Subcutaneous adipose tissue (tissue), 4 donors: ENCODE results near the gene TTLL8. TPM values are rescaled to one million over a fixed set of nuclear protein-coding genes. Genes with fewer than 3 reads are reported as not detected.

Source experiments
- total RNA-seq, 4 donors: library from RNA; depleted of rRNA; stranded (reverse); fragments of >200 nt; gene quantifications; one replicate each; pipeline ENCODE4 v1.1.0, GENCODE V29; 2016
- TF ChIP-seq, protein P1 (sequence below): fragments of 450-650 bp; IDR thresholded peaks from one replicate; pipeline ENCODE4 v1.5.1; 2016; ENCODE audit warnings: low read depth, mild to moderate bottlenecking, control low read depth, antibody characterized with exemption, moderate library complexity

The TTLL8 gene
- total RNA-seq, 4 donors from 2014 or later = not detected

DNA sequence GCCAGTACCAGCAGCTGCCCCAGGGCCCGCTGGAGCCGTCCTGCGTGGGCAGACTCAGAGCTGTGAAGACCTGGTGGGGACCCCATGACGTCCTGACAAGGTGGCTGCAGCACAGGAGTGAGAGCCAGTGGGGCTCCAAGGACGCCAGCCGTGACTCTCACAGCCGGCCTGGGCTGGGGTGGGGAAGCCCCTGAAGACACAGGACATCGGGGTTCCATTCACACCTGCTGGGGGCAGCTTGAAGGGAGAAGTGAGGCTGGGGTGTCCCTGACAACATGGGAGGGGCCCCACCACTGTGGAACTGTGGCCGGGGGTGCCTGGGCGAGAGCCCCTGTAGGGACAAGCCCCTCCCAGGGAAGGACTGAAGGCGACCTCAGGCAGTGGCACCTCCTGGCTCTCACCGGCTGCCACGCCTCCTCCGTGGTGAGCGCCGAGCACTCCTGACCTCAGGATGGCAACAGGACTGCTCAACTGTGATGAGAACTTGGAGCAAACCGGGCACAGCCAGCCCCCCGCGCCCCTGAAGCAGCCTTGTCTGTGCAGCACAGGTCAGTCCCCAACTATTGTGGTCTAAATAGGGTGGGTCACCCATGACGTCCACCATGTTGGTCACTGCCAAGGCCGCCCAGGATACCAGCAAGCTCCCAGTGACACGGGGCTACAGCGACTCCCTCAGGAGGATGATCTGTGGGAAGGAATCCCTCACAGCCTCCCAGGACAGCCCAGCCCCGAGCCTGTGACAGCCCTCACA lies 22.8 kb downstream of the TTLL8 start:
- TF ChIP-seq, protein P1, sequence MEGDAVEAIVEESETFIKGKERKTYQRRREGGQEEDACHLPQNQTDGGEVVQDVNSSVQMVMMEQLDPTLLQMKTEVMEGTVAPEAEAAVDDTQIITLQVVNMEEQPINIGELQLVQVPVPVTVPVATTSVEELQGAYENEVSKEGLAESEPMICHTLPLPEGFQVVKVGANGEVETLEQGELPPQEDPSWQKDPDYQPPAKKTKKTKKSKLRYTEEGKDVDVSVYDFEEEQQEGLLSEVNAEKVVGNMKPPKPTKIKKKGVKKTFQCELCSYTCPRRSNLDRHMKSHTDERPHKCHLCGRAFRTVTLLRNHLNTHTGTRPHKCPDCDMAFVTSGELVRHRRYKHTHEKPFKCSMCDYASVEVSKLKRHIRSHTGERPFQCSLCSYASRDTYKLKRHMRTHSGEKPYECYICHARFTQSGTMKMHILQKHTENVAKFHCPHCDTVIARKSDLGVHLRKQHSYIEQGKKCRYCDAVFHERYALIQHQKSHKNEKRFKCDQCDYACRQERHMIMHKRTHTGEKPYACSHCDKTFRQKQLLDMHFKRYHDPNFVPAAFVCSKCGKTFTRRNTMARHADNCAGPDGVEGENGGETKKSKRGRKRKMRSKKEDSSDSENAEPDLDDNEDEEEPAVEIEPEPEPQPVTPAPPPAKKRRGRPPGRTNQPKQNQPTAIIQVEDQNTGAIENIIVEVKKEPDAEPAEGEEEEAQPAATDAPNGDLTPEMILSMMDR = no peak

DNA sequence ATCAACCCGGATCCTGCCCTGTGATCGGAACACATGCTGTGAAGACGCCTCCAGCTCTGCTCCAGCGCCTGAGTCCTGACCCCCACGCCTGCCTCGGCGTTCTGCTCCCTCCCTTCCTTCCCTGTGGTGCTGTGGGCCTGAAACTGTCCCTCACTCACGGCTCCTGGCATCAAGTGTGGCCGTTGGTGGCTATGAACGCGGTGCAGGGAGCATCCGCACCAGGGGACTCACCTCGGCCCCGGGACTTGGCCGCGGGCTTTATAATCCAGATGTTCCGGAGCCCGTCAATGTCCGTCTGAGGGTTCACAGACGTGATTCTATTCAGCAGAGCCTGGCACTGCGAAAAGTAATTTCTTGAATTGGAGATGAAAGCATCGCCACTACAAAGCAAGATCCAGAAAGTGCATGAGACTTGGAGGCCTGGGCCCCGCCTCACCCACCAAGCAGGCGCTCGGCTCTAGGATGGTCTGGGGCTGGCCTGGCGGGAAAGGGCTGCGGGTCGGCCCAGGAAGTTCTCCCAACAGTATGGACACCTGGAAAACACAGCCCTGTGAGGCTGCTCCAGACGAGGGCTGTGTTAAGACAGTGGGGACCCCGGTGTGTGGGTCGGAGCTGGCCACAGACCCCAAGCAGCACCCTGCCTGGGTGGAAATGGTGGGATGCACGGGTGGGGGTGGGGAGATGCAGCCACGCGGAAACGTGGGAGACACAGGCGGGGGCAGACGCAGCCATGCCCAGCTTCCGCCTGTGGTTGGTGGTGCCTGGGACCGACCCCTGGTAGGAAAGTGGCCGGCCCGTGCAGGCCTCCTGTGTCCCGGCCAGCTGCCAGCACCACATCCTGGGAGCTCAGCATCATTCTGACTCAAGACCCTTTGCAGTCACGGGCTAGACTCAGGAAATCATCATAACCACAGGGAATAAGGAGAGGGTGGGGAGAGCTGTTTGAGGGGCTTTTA lies 23.7 kb downstream of the TTLL8 start:
- TF ChIP-seq, protein P1 = no peak

DNA sequence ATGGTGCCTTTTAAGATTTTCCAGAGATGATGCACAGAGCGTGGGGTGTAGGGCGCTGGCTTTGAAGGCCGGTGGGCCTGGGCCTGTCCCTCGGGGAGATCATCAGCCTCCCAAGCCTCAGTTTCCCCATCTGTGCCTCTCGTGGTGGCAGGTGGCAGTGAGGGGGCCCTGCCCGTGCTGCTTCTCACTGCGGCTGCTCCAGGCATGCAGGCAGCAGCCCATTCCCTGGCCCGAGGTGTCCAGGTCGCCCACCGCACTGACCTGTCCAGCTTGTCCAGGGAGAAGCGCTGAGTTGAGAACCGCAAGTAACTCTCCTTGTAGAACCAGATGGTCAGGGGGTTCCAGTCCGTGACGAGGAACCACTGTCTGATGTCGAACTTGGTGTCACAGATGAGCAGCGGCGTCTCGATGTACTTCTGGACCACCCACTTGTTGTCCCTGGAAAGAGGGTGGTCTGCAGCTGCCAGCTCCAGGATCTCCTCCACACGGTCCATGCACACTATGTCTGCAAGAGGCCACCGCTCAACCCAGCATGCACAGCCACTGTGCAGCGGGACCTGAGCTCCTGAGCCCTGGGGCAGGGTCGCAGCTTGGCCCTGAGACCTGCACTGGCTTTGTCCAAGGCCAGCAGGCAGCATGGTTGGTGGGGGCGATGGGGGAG lies 25.0 kb downstream of the TTLL8 start:
- TF ChIP-seq, protein P1 = no peak

DNA sequence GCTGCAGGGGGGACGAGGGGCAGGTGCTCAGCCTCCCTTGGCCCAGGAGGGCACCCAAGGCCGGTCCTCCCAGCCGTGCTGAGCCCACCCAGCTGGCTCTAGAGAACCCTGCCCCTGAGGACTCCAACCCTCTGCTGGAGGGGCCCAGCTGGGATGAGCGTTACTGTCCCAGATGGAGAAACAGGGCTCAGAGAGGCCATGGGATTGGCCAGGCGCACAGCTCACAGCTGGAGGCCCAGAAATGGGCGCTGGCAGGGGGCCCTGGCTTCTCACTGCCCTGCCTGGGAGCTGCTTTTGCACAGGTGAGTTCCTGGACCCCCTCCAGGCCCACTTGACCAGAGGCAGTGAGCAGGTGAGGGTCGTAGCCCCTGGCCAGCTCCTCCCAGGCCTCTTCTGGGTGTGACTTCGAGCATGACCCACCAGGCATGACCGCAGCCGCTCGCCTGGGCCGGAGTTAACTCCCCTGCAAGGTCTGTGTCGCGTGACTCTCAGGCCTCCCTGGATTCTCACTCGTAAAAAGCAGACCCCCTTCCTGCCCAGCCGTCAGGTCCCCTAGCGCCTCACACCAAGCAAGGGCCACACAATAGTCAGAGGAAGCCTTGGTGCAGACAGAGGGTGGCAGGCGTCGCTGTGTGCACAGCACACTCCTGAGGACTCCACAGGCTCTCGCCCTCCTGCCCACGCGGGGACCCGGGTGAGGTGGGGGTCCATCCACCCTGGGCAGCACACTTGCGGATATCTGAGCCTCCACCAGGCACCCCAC lies 25.8 kb downstream of the TTLL8 start:
- TF ChIP-seq, protein P1 = no peak

DNA sequence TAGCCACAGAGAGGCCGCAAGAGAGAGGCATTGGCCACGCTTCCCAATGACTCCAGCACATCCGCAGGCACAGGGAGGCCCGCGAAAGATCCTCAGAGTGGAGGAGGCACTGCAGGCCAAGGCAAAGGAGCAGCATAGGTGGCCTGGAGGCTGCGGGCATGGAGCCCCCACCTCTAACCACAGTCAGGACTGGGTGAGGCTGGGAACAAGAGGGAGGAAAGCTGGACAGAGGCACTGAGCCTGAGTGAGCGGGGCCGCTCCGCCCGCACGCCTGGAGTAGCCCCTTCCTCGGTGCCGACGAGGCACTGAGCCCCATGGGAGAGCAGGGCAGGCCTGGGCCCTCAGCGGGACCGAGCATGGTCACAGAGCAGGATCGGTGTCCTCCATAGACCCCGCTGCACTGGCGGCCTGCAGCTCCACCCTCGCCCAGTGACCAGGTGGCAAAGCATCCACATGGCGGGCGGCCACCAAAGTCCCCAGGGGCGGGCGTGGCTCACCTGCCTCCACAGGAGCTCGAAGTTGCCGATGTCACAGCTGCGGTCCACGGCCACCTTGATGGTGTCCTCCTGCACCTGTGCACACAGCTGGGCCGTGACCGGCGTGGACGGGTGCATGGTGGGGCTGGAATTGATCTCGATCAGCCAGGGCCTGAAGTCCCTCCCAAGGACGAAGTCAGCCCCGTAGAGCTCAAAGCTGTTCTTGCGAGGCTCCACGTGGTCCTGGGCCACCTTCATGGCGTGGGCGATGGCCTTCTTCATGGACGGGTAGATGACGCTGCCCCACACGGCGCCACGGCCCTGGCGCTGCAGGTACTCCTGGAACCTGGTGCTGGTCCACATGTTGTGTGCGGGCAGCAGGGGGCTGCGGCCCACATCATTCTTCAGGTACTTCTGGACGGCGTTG lies 26.7 kb downstream of the TTLL8 start:
- TF ChIP-seq, protein P1 = no peak
